Hematopoietic multipotent progenitor cell treated with erythropoietin and hydrocortisone succinate and interleukin-3 and kit ligand, for 8 days (in vitro differentiated cells): ENCODE data around the gene B3GNT7.
"Not testable (repeated sequence)": the region's sequence is repeated elsewhere in the genome, so short reads cannot be mapped to it uniquely, and the experiment has no call there.

Source experiments
- DNase-seq: peaks from one replicate; pipeline ENCODE4 v3.0.0-alpha.2; 2015

B3GNT7 gene

DNA sequence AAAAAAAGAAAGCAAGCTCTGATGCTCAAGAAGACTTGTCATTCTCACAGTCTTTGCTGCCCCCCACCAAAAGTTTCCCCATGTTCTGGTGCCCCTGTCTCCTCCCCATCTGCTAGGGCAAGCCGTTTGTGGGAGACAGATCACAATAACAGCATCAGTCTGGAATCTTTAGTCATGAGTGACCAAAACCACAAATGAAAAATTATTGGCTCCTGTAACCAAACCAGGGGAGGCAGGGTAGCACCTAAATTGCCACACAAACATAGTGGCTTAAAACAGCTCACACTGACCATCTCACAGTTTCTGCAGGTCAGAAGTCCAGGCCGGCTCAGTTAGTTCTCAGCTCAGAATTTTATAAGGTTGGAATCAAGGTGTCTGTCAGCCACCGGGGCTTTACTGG, 9.1 kb upstream of the B3GNT7 start:
- DNase-seq = no peak

DNA sequence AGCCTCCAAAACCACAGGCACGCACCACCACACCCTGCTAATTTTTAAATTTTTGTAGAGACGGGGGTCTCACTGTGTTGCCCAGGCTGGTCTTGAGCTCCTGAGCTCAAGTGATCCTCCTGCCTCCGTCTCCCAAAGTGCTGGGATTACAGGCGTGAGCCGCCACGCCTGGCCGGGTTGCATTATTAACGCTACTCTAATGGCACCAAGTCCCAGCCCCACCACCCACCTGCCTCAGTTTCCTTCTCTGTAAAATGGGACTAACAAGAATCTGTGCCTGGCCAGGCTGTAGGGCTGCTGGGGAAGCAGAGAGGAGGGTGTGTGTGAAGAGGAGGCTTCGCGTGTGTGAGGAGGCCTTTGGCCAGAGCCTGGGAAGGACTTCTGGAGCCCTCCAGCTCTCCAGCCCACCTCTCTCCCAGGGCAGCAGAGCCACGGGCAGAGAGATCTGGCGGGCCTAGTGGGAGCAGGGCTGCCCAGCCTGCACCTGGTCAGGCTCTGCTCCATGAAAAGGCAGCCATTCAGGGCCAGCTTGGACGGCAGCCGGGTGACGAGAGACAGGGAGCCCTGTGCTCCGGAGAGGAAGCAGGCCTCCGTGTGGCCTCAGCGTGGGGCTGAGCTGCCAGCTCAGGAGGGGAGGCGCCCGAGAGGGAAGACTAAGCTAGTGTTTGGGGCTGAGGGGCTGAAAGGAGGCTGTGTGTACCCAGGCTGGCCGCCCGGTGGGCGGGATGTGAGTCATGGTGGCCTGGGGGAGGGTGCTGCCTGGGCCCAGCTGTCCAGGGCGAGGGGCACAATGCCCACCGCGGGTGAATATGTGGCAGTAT, 7.4 kb upstream of the B3GNT7 start:
- DNase-seq = no peak

DNA sequence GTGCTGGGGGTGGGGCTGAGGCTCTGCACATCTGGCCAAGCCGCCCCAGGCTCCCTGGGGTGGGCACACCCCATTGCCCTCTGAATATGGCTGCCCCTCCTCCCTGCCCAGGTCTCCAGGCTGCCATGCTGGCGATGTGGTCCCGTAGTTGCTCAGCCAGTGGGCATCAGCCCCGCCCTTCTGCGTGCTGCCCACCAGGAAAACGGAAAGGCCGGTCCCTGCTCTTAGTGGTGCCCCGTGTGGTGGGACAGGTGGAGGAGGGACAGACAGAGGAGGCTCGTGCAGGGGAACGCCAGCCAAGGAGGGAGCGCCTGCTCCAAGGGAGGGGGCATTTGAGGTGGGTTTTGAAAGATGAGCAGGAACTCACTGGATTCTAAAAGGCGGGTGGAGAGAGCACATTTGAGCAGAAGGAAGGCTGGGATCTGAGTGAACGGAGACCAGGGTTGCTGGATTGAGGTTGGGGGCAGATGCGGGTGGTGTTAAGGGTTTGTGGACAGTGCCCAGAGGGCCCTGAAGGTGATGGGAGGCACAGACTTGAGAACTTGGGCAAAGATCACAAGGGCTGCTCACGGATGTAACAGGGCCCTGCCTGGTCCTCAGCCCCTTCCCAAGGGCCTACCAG, 6.7 kb upstream of the B3GNT7 start:
- no peak for DNase-seq

DNA sequence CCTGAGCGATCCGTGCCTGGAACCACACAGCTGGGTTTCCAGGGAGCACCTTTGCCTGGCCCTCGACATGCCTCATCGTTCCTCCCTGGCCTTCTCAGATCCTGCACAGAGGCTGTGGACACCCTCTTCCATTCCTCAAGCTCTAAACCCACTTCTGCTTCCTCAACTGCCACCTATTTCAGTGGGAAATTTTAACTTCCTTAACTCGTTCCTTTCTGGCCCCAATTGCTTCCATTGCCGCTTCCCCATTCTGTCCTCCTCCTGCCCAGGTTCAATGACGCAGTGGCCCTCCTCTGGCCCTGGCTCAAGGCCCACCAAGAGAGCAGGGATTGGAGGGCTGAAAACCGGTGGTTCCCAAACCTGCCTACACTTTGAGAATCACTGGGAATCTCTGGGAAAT, 4.8 kb upstream of the B3GNT7 start:
- DNase-seq = no peak

DNA sequence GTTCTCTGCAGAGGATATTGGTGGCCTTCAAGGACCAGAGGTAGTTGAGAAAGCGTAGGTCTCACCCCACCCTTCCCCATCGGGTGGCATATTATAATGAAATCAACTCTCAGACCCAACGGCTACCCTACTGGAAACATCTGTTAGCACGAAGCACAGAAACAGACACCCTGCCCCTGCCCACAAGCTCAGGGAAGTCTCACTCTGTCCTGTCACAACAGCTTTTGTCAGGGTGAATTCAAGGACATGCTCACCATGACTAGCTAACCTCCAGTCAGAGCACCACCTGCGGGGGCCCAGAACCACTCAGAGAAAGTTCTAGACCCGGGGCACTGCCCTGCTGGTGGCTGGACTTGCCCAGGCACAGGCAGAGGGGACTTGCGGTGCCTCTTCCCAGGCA, 3.5 kb upstream of the B3GNT7 start:
- no peak for DNase-seq

DNA sequence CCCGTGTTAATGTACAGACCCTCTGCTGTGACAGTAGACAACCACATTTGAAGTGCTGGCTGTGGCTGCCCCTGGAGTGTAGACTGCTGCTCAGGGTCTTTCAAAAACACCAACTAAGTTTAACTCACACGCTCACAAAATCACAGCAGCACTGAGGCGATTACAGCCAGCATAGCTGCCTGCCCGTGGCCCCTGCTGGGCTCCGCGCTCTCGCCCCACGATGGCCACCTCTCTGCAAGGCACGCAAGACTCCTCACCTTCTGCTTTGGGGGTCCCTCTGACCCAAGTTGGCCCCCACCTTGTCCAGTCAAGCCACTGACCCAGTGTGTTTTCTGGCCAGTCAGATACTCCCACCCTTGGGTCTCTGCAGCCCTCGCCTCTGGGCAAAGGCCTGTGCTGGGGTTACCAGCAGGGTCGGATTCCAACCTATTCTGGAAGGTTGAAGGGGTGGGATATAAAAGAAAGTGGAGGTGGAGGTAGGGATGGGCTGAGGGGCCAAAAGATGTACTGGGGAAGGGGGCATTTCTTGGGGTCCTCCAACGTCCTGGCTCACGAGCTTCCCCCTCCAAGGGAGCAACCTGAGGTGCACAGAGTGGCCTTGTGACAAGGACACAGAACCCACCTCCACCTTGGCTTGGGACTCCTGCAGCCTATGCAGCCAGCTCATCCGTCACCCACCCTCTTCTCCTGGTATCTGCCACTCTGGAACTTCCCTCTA, 2.9 kb upstream of the B3GNT7 start:
- DNase-seq = no peak

DNA sequence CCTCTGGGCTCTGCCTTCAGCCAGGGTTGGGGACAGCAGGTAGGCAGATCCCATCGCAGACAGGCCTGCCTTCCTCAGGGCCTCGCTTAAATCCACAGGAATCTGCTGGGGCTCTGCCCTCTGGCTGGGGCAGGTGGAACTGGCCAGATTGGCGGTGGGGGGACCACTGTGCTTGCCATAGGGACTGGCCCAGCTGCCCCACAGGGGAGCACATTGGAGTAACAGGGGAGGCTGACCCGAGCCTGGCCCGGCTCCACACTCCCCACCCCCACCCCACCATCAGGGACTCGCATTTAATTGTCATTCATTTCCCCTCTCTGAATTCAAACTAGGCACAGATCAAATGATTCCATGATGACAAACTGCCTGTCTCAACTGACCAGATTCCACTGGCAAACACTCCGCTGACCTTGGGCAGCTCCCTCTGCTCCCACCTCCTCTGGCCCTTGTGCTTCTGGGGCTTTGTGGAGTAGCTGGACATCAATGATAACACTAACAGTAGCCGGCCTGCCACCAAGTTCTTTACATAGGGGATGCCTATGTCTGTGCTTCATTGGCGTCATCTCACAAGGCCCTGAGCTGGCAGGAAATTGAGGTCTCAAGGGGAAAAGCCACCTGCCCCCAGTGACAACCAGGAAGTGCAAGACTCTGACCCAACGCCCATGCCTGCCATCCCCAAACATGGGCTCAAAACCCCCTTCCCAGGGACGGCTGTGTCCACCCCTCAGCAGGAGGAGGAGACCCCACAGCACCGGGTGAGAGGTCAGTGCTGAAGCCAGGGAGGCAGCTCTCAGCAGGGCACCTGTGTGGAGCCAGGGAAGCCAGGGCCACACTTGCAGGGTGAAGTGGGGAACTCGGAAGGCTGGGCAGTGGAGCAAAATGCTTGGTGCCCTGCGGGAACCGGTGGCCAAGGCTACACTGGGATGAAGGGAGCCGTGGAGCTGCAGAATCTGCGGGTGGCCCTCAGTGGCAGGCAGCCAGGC, 2.1 kb upstream of the B3GNT7 start:
- DNase-seq = no peak

DNA sequence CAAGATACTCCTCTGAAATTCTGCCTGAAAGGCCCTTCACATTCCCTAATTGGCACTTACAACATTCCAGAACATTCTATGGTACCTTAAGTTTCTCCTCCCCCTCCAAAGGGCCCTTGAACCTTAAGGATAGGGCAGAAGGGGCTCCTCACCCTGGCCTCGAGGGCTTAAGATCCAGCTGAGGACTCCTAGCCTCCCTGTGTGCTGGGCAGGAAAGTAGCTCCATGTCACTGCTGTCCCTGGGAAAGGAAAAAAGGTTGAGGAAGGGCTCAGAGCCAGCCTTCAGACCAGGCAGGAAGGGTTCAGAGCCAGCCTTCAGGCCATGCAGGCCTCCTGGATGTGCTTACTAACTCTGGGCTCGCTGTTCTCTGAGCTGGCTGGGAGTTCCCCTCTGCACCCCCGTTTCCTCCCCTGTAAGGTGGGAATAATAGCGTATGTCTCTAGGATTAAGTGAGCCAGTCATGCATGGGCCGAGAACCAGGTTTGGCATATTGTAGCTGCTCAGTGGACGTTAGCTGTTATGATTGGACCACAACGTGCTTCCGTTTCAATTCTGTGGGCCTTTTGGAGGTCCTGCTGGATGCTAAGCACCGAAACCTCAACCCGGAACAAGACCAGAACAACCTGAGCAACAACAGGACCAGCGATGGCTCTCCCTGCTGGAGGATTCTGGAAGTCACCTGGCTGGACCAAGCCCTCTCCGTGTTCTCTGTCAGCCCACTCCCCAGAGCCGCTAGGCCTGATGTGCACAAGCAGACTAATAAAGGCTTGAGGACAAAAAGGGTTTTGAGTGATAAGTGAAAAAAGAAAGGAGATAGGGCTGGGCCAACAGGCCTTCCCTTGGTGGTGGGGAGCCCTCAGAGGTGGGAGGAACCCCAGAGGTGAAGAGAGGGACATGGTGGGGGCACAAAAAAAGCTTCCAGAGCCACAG, 1.0 kb upstream of the B3GNT7 start:
- DNase-seq = no peak

DNA sequence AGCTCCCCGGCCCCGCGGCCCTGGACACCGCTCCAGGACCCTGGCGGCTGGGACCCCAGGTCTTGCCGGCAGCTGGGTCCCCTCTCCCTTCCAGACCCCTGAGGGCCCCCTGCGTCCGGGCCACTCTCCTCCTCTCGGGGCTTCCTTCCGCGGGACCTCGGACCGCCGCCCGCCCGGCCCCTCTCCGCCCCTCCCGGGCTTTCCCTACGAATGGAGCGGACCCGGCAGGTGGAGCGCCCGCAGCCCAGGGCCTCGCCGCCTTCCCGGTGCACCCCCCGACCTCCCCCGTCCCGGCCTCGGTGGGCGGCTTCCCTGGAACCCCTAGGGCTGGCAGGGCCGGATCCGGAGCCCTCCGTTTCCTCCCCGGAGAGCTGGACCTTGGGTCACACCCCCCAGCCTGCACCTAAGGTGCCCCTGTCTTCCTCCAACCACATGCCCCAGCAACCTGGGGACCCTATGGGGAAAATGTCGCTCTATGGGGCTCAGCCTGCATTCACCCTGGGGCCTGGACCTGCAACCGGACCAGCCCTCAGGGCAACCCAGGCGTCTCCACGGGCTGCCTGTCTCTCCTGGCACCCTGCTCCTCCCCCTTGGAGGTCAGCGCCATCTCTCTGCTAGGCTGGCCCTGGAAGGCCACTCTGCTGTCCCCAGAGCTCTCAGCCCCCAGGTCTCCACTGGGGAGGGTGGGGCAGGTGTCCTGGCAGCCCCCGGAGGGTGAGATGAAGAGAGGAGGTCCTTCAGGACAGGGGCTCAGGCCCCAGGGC, 730 bp downstream of the B3GNT7 start:
- no peak for DNase-seq

DNA sequence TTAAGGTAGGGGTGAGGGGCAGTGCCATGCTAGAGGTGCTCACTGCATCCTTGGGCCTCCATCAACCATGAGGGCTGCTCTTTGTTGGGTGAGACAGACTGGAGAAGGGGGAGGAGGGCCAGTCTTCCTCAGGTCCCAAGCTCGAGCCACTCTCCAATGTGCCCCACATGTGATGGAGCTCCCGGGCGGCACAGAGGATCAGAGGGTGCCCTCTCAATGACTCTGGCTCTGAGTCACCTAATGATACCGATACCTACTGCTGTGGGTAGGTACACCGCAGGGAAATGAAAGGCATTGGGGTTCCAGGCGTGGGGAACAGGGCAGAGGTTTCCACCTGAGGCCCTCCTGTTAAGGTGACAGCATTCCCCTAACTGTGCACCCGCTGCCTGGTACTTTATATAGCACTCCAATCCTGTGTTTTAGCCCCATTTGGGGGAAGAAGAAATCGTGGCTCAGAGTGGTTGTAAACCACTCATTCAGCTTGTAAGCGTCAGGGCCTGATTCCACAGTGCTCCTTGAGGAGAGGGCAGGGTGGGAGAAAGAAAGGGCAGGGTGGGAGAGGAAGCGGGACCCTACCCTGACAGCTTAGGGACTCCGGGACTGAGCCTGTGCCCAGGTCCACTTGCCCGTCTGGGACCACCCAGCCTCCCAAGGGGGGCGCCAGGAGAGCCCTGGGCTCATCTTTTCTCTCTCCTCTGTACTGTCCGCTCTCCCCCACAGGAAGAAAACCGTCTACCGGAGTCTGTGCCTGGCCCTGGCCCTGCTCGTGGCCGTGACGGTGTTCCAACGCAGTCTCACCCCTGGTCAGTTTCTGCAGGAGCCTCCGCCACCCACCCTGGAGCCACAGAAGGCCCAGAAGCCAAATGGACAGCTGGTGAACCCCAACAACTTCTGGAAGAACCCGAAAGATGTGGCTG, 1.8 kb downstream of the B3GNT7 start:
- no peak for DNase-seq

DNA sequence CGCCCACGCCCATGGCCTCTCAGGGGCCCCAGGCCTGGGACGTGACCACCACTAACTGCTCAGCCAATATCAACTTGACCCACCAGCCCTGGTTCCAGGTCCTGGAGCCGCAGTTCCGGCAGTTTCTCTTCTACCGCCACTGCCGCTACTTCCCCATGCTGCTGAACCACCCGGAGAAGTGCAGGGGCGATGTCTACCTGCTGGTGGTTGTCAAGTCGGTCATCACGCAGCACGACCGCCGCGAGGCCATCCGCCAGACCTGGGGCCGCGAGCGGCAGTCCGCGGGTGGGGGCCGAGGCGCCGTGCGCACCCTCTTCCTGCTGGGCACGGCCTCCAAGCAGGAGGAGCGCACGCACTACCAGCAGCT, 2.4 kb downstream of the B3GNT7 start:
- DNase-seq = no peak

DNA sequence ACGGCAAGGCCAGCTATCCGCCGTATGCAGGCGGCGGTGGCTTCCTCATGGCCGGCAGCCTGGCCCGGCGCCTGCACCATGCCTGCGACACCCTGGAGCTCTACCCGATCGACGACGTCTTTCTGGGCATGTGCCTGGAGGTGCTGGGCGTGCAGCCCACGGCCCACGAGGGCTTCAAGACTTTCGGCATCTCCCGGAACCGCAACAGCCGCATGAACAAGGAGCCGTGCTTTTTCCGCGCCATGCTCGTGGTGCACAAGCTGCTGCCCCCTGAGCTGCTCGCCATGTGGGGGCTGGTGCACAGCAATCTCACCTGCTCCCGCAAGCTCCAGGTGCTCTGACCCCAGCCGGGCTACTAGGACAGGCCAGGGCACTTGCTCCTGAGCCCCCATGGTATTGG, 3.1 kb downstream of the B3GNT7 start:
- DNase-seq = no peak

DNA sequence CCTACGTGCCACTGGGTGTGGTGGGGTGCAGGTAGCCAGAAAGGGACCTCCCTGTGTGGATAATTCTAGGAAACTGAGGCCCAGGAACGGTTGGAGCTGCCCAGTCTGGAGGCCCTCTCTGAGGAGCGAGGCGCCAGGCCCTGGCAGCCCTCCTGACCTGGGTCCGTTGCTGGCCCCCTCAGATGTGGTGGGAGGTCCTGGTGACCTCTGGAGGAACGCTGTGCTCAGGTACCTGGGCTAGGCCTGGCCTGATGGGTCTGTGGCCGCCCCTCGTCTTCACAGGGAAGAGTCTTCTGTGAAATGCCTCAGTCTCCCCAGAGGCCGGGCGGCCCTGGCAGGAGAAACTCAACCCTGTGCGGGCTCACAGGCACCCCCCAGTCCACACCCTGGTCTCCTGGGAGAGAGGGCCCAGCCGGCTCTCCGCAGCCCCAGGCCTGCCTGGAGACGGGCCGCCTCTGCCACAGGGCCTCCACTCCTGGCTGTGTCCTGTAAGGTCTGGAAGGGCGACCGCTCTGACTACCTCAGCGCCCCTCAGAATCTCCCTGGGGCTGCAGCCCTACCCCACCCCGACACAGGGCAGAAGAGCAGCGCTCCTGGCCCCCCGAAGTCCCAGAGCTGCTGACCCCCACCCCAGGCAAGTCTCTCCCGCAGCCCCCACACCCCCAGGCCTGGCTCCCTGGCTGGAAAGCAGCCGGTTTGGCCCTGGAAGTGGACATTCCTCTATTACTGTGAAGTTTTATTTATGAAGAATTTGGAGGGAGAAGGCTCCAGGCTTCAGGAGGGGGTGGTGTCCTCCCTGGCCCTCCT, 3.7 kb downstream of the B3GNT7 start:
- DNase-seq = no peak

DNA sequence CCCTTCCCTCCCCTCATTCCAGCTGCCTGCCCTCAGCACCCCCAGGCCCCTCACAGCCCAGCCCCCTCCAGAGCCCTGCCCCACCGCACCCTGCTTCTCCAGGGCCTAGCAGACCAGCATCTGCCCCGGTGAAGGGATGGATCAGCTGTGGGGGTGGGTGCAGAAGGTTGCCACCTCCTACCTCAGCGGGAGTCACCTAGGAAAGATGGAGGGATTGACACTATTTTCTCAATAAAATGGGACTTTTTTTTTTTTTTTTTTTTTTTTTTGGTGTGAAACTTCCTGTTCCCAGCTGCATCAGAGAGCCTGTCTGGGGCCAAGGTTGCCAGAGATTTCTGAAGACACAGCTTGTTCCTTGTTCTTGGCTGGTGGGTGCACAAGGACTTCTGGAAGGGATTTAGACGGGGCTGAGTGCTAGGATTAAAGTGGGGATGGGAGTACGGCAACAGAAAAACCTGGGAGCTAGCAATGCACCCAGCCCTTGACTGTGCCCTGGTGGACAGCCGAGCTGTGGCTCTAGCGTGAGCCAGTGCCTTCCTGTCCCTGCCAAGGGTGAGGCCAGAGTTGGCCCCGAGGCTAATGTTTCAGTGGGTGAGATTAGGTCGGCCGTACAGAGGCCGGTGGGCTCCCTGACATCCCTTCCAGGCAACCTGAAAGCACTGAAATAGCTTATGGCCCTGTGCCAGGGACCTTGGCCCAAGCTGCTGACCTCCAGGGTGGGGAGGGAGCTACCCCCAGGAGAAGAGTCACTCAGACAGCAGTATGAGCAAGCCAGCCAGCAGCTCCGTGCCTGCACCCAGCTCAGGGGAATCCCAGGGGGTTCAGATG, 4.6 kb downstream of the B3GNT7 start:
- DNase-seq = peak; percentile 48

DNA sequence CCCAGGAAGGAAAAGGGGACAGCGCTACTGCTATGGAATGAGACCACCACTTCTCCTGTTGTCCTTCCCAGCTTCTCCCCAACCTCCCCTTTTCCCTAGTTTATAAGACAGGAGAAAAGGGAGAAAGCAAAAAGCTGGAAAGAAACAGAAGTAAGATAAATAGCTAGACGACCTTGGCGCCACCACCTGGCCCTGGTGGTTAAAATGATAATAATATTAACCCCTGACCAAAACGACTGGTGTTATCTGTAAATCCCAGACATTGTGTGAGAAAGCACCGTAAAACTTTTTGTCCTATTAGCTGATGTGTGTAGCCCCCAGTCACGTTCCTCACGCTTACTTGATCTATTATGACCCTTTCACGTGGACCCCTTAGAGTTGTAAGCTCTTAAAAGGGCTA, 5.2 kb downstream of the B3GNT7 start:
- peak; percentile 81 for DNase-seq

DNA sequence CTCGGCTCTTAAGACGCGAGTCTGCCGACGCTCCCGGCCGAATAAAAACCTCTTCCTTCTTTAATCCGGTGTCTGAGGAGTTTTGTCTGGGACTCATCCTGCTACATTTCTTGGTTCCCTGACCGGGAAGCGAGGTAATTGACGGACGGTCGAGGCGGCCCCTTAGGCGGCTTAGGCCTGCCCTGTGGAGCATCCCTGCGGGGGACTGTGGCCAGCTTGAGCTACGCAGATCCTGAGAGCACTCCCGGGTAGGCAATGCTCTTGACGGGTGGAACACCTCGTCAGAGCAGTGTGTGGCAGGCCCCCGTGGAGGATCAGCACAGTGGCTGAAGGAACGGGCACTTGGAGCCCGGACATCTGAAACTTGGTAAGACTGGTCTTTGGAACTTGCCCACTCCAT, 5.6 kb downstream of the B3GNT7 start:
- DNase-seq = not testable (repeated sequence)

DNA sequence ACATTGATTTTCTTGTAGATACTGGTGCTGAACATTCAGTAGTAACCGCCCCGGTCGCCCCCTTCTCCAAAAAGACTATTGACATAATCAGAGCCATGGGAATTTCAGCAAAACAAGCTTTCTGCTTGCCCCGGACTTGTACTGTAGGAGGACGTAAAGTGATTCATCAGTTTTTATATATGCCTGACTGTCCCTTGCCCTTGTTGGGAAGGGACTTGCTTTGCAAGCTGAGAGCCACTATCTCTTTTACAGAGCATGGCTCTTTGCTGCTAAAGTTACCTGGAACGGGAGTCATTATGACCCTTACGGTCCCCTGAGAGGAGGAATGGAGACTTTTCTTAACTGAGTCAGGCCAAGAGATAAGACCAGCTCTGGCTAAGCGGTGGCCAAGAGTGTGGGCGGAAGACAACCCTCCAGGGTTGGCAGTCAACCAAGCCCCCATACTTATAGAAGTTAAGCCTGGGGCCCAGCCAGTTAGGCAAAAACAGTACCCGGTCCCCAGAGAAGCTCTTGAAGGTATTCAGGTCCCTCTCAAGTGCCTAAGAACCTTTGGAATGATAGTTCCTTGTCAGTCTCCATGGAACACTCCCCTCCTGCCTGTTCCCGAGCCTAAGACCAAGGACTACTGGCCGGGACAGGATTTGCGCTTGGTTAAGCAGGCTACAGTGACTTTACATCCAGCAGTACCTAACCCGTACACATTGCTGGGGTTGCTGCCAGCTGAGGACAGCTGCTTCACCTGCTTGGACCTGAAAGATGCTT, 8.1 kb downstream of the B3GNT7 start:
- DNase-seq = peak; percentile 20
